ENCODE measurements around the gene KIF6. TPM values are rescaled to one million over a fixed set of nuclear protein-coding genes. Genes with fewer than 3 reads are reported as not detected.

KIF6 gene
- total RNA-seq, 1 donor from 2014 or later = not detected

GRCh38 chr6:39367700-39368099, 357.5 kb downstream of the KIF6 start:
- H3K9me3 ChIP-seq = no peaks in the 10 kb centered on the region
- H3K36me3 ChIP-seq = no peaks in the 10 kb centered on the region
- intact Hi-C loops (cut with DNase I) = no loop called here
- no peaks in the 10 kb centered on the region for H3K27me3 ChIP-seq
- H3K4me1 ChIP-seq = no peaks in the 10 kb centered on the region
- TF ChIP-seq POLR2A (IDR thresholded peaks at IDR 0.05) = no peak
- no peak for TF ChIP-seq CTCF (IDR thresholded peaks at IDR 0.05)
- TF ChIP-seq POLR2AphosphoS5 (IDR thresholded peaks at IDR 0.05; ENCODE audit: insufficient read depth in 1 of 2, low read depth in 1 of 2) = no peak
- no peak for DNase-seq (ENCODE audit: extremely low spot score in 2 of 2)
- H3K27ac ChIP-seq = no peak overlapping the region
- no peak overlapping the region for H3K4me3 ChIP-seq

GRCh38 chr6:39366931-39367618, 358.1 kb downstream of the KIF6 start:
- TF ChIP-seq CTCF (IDR thresholded peaks at IDR 0.05) (no peak), POLR2AphosphoS5 (IDR thresholded peaks at IDR 0.05; ENCODE audit: insufficient read depth in 1 of 2, low read depth in 1 of 2) (no peak), POLR2A (IDR thresholded peaks at IDR 0.05) (no peak)
- Histone ChIP-seq H3K4me3 (no peak overlapping the region), H3K27me3 (no peaks in the 10 kb centered on the region), H3K4me1 (no peaks in the 10 kb centered on the region), H3K27ac (no peak overlapping the region), H3K36me3 (no peaks in the 10 kb centered on the region), H3K9me3 (no peaks in the 10 kb centered on the region)
- DNase-seq (ENCODE audit: extremely low spot score in 2 of 2) = peak in 1 of 2 donors; percentile 65
- intact Hi-C loops (cut with DNase I) = no loop called here

GRCh38 chr6:39365281-39366074, 359.7 kb downstream of the KIF6 start:
- H3K36me3 ChIP-seq = no peaks in the 10 kb centered on the region
- H3K4me3 ChIP-seq = no peak overlapping the region
- intact Hi-C loops (cut with DNase I) = no loop called here
- H3K9me3 ChIP-seq = no peaks in the 10 kb centered on the region
- H3K4me1 ChIP-seq = no peaks in the 10 kb centered on the region
- H3K27ac ChIP-seq = no peak overlapping the region
- no peaks in the 10 kb centered on the region for H3K27me3 ChIP-seq
- TF ChIP-seq POLR2AphosphoS5 (IDR thresholded peaks at IDR 0.05; ENCODE audit: insufficient read depth in 1 of 2, low read depth in 1 of 2) (no peak), POLR2A (IDR thresholded peaks at IDR 0.05) (no peak), CTCF (IDR thresholded peaks at IDR 0.05) (no peak)
- DNase-seq (ENCODE audit: extremely low spot score in 2 of 2) = no peak

GRCh38 chr6:39363280-39363679, 361.9 kb downstream of the KIF6 start:
- Histone ChIP-seq H3K27me3 (no peaks in the 10 kb centered on the region), H3K9me3 (no peaks in the 10 kb centered on the region), H3K4me3 (no peak overlapping the region), H3K36me3 (no peaks in the 10 kb centered on the region), H3K4me1 (no peaks in the 10 kb centered on the region), H3K27ac (no peak overlapping the region)
- TF ChIP-seq POLR2A (IDR thresholded peaks at IDR 0.05) (no peak), CTCF (IDR thresholded peaks at IDR 0.05) (no peak), POLR2AphosphoS5 (IDR thresholded peaks at IDR 0.05; ENCODE audit: insufficient read depth in 1 of 2, low read depth in 1 of 2) (no peak)
- intact Hi-C loops (cut with DNase I) = no loop called here
- no peak for DNase-seq (ENCODE audit: extremely low spot score in 2 of 2)

GRCh38 chr6:39362487-39362865, 362.7 kb downstream of the KIF6 start:
- Histone ChIP-seq H3K4me1 (no peaks in the 10 kb centered on the region), H3K27ac (no peak overlapping the region), H3K4me3 (no peak overlapping the region), H3K36me3 (no peaks in the 10 kb centered on the region), H3K27me3 (no peaks in the 10 kb centered on the region), H3K9me3 (no peaks in the 10 kb centered on the region)
- intact Hi-C loops (cut with DNase I) = no loop called here
- TF ChIP-seq POLR2A (IDR thresholded peaks at IDR 0.05) = no peak
- no peak for DNase-seq (ENCODE audit: extremely low spot score in 2 of 2)
